H1 (cell line): ENCODE data around the gene C17orf114.

Experiments
- CTCF ChIA-PET: fragments of 300-600 bp; sonication (Branson Sonifier 250); formaldehyde crosslinking; loops from one replicate; lab custom pipeline; 2021; ENCODE audit not compliant: partially characterized antibody; lab: Charles Lee
- POLR2A ChIA-PET: fragments of 300-600 bp; sonication (Branson Sonifier 250); formaldehyde crosslinking; loops from one replicate; lab custom pipeline; 2021; ENCODE audit warnings: inconsistent platforms; ENCODE audit not compliant: partially characterized antibody; lab: Charles Lee
- DNase-seq, 2 experiments: peaks; one replicate each; pipeline versions ENCODE4 v3.0.0 to v3.0.0-alpha.2; 2010 to 2022; ENCODE audit warnings: low spot score in 2 of 2, low read depth in 1 of 2, mixed read lengths in 1 of 2
- FAIRE-seq: peaks from 2 replicates; lab custom pipeline; 2011; peaks lifted over from hg19 to GRCh38; lab: Jason Lieb, UNC
- H2AFZ ChIP-seq: 2 replicates; pipeline ENCODE4 v1.8.1; 2012; ENCODE audit warnings: low read length, inconsistent platforms
- H2AK5ac ChIP-seq: 2 replicates; pipeline ENCODE4 v1.6.1; 2013; ENCODE audit warnings: low read depth, low read length
- H2BK120ac ChIP-seq: replicated peaks from 2 replicates; pipeline ENCODE3; 2013; ENCODE audit warnings: low read depth, low read length, inconsistent platforms
- H2BK12ac ChIP-seq: 2 replicates; pipeline ENCODE4 v1.6.1; 2013; ENCODE audit warnings: low read depth, low read length
- H2BK15ac ChIP-seq: 2 replicates; pipeline ENCODE4 v1.6.1; 2013; ENCODE audit warnings: low read length
- H2BK20ac ChIP-seq: 2 replicates; pipeline ENCODE4 v1.6.1; 2013; ENCODE audit warnings: low read length
- H2BK5ac ChIP-seq: 2 replicates; pipeline ENCODE4 v1.6.1; 2013; ENCODE audit warnings: low read depth, low read length
- H3K14ac ChIP-seq: 2 replicates; pipeline ENCODE4 v1.6.1; 2013; ENCODE audit warnings: inconsistent platforms; ENCODE audit not compliant: insufficient read length
- H3K18ac ChIP-seq: 2 replicates; pipeline ENCODE4 v1.6.1; 2013; ENCODE audit warnings: low read length; ENCODE audit errors: extremely low read depth
- H3K23ac ChIP-seq: 2 replicates; pipeline ENCODE4 v1.6.1; 2013; ENCODE audit warnings: inconsistent platforms; ENCODE audit not compliant: insufficient read length
- H3K23me2 ChIP-seq: 2 replicates; pipeline ENCODE4 v1.6.1; 2013; ENCODE audit warnings: low read depth, low read length
- H3K27ac ChIP-seq: 2 replicates; pipeline ENCODE4 v1.6.1; 2011; ENCODE audit warnings: low read depth, low read length, inconsistent platforms
- H3K27me3 ChIP-seq, 4 experiments: replicated peaks in 1 of 4; 1 replicate in 1 of 4; 2 replicates in 3 of 4; pipeline versions ENCODE4 v1.6.1 to v1.8.1; 2011 to 2013; ENCODE audit warnings: low read length in 3 of 4, mild to moderate bottlenecking in 3 of 4, inconsistent platforms in 2 of 4, mixed read lengths in 2 of 4, moderate library complexity in 1 of 4; ENCODE audit not compliant: control insufficient read depth in 3 of 4, insufficient read depth in 3 of 4; ENCODE audit errors: extremely low read depth in 1 of 4
- H3K36me3 ChIP-seq, 4 experiments: 2 replicates each; pipeline versions ENCODE4 v1.6.1 to v1.8.1; 2011 to 2013; ENCODE audit warnings: mild to moderate bottlenecking in 4 of 4, low read length in 3 of 4, moderate library complexity in 2 of 4, control low read depth in 1 of 4, inconsistent platforms in 1 of 4; ENCODE audit not compliant: insufficient read depth in 4 of 4, control insufficient read depth in 2 of 4
- H3K4ac ChIP-seq: replicated peaks from 2 replicates; pipeline ENCODE3; 2013; ENCODE audit warnings: low read length, low read depth, mixed read lengths, inconsistent platforms; ENCODE audit not compliant: insufficient read length
- H3K4me1 ChIP-seq, 4 experiments: replicated peaks in 1 of 4; 1 replicate in 1 of 4; 2 replicates in 3 of 4; pipeline versions ENCODE4 v1.6.1 to v1.8.1; 2011 to 2013; ENCODE audit warnings: low read length in 3 of 4, inconsistent platforms in 2 of 4, mixed read lengths in 1 of 4; ENCODE audit not compliant: insufficient read depth in 4 of 4, control insufficient read depth in 3 of 4
- H3K4me2 ChIP-seq, 2 experiments: 2 replicates each; pipeline versions ENCODE4 v1.6.1 to v1.8.1; 2011 to 2013; ENCODE audit warnings: low read depth in 2 of 2, low read length in 2 of 2, control low read depth in 1 of 2, inconsistent platforms in 1 of 2, mild to moderate bottlenecking in 1 of 2; ENCODE audit not compliant: insufficient read depth in 1 of 2
- H3K4me3 ChIP-seq, 4 experiments: fragments of 200-600, 300-600 bp in 1 of 4; sonication (generic), shearing (Covaris generic), sonication (Bioruptor Twin) in 1 of 4; 2 replicates each; pipeline versions ENCODE4 v1.5.1 to v1.8.1; 2011 to 2016; ENCODE audit warnings: low read length in 4 of 4, low read depth in 3 of 4, control low read depth in 2 of 4, inconsistent platforms in 2 of 4, mild to moderate bottlenecking in 2 of 4, mixed read lengths in 1 of 4, moderate library complexity in 1 of 4; ENCODE audit not compliant: insufficient read depth in 2 of 4; ENCODE audit errors: extremely low read depth in 1 of 4
- H3K56ac ChIP-seq: replicated peaks from 2 replicates; pipeline ENCODE3; 2013; ENCODE audit warnings: low read depth, mild to moderate bottlenecking, mixed read lengths, low read length, inconsistent platforms; ENCODE audit not compliant: insufficient read length
- H3K79me1 ChIP-seq: 2 replicates; pipeline ENCODE4 v1.6.1; 2013; ENCODE audit warnings: low read depth, low read length, control low read depth
- H3K79me2 ChIP-seq, 2 experiments: 2 replicates each; pipeline versions ENCODE4 v1.6.1 to v1.8.1; 2012 to 2013; ENCODE audit warnings: low read length in 2 of 2, mild to moderate bottlenecking in 2 of 2, inconsistent platforms in 1 of 2; ENCODE audit not compliant: insufficient read depth in 2 of 2, control insufficient read depth in 1 of 2
- H3K9ac ChIP-seq, 4 experiments: replicated peaks in 1 of 4; 1 replicate in 1 of 4; 2 replicates in 3 of 4; pipeline versions ENCODE4 v1.6.1 to v1.8.1; 2011 to 2013; ENCODE audit warnings: low read depth in 3 of 4, low read length in 3 of 4, control low read depth in 2 of 4, mild to moderate bottlenecking in 2 of 4, moderate library complexity in 2 of 4, inconsistent platforms in 1 of 4; ENCODE audit errors: extremely low read depth in 1 of 4
- H3K9me3 ChIP-seq, 2 experiments: 2 replicates each; pipeline versions ENCODE4 v1.6.1 to v1.8.1; 2012 to 2013; ENCODE audit warnings: mild to moderate bottlenecking in 2 of 2, moderate library complexity in 2 of 2, control low read depth in 1 of 2, inconsistent platforms in 1 of 2, low read depth in 1 of 2, low read length in 1 of 2, mixed read lengths in 1 of 2; ENCODE audit not compliant: insufficient read depth in 2 of 2
- H4K20me1 ChIP-seq, 2 experiments: replicated peaks in 1 of 2; 2 replicates each; pipeline versions ENCODE3 to v1.8.1; 2011 to 2013; ENCODE audit warnings: inconsistent platforms in 2 of 2, low read length in 2 of 2, mild to moderate bottlenecking in 1 of 2; ENCODE audit not compliant: insufficient read depth in 2 of 2, control insufficient read depth in 1 of 2
- H4K5ac ChIP-seq: 2 replicates; pipeline ENCODE4 v1.6.1; 2013; ENCODE audit warnings: low read length, low read depth, mixed read lengths, inconsistent platforms; ENCODE audit not compliant: insufficient read length
- H4K8ac ChIP-seq: 2 replicates; pipeline ENCODE4 v1.8.0; 2013; ENCODE audit warnings: mild to moderate bottlenecking, moderate library complexity, low read length, inconsistent platforms; ENCODE audit not compliant: insufficient read depth; ENCODE audit errors: extremely low read depth
- H4K91ac ChIP-seq: replicated peaks from 2 replicates; pipeline ENCODE3; 2013; ENCODE audit warnings: low read length, mixed read lengths, inconsistent platforms; ENCODE audit not compliant: insufficient read length
- ASH2L ChIP-seq: fragments of 200-600, 300-600 bp; sonication (generic); IDR thresholded peaks from one replicate; pipeline ENCODE4 v1.7.1; 2017; ENCODE audit warnings: low read length
- BCL11A ChIP-seq, 2 experiments: IDR thresholded peaks; one replicate each; pipeline ENCODE4 v1.6.1; 2011; ENCODE audit warnings: low read depth in 2 of 2, low read length in 2 of 2, mild to moderate bottlenecking in 2 of 2
- EZH2 ChIP-seq: fragments of 200-600 bp; sonication (generic); IDR thresholded peaks from 2 replicates; pipeline ENCODE4 v1.7.1; 2012; ENCODE audit warnings: low read depth, mild to moderate bottlenecking, moderate library complexity, low read length, inconsistent platforms; ENCODE audit not compliant: severe bottlenecking
- GABPA ChIP-seq: IDR thresholded peaks from 2 replicates; pipeline ENCODE4 v1.6.1; 2011; ENCODE audit warnings: mild to moderate bottlenecking, low read length, moderate library complexity, borderline replicate concordance; ENCODE audit not compliant: insufficient read depth
- HDAC2 ChIP-seq, 2 experiments: fragments of 300-600 bp in 1 of 2; sonication (generic) in 1 of 2; IDR thresholded peaks; 2 replicates each; pipeline ENCODE4 v1.6.1; 2011 to 2012; ENCODE audit warnings: low read depth in 2 of 2, low read length in 2 of 2, mild to moderate bottlenecking in 2 of 2, moderate library complexity in 2 of 2, borderline replicate concordance in 1 of 2, inconsistent platforms in 1 of 2
- JUND ChIP-seq: IDR thresholded peaks from 2 replicates; pipeline ENCODE4 v1.6.1; 2011; ENCODE audit warnings: mild to moderate bottlenecking, improper control_type of control experiment, low read length
- NANOG ChIP-seq: IDR thresholded peaks from 2 replicates; pipeline ENCODE4 v1.6.1; 2011; ENCODE audit warnings: low read length, low read depth, mild to moderate bottlenecking, inconsistent platforms; ENCODE audit not compliant: insufficient read depth, poor library complexity, severe bottlenecking
- POLR2AphosphoS5 ChIP-seq: IDR thresholded peaks from 2 replicates; pipeline ENCODE4 v1.6.1; 2011; ENCODE audit warnings: low read depth, low read length
- RAD21 ChIP-seq, 2 experiments: IDR thresholded peaks in 1 of 2; conservative IDR thresholded peaks in 1 of 2; 2 replicates each; pipeline ENCODE4 v1.6.1; 2011; ENCODE audit warnings: low read depth in 2 of 2, low read length in 2 of 2, improper control_type of control experiment in 1 of 2, inconsistent platforms in 1 of 2, mild to moderate bottlenecking in 1 of 2, moderate library complexity in 1 of 2
- RNF2 ChIP-seq: fragments of 200-900, 300-1000 bp; sonication (generic); IDR thresholded peaks from 2 replicates; pipeline ENCODE4 v1.7.1; 2016; ENCODE audit warnings: borderline replicate concordance, low read depth, mild to moderate bottlenecking, antibody characterized with exemption, low read length; ENCODE audit not compliant: poor library complexity, severe bottlenecking; ENCODE audit errors: missing control alignments
- RXRA ChIP-seq: IDR thresholded peaks from 2 replicates; pipeline ENCODE4 v1.6.1; 2011; ENCODE audit warnings: low read depth, mild to moderate bottlenecking, low read length, moderate library complexity; ENCODE audit not compliant: insufficient read depth
- SP1 ChIP-seq: IDR thresholded peaks from 2 replicates; pipeline ENCODE4 v1.6.1; 2011; ENCODE audit warnings: low read depth, low read length
- YY1 ChIP-seq: IDR thresholded peaks from 2 replicates; pipeline ENCODE4 v1.6.1; 2011; ENCODE audit warnings: low read depth, mild to moderate bottlenecking, low read length
- WGBS, 2 experiments: shearing (Covaris generic) in 1 of 2; methylation state at CpG; one replicate each; pipeline versions ENCODE4 v1.1.6 to v1.1.7; 2013 to 2015; ENCODE audit warnings: low lambda C conversion rate in 2 of 2, mixed read lengths in 2 of 2, inconsistent platforms in 1 of 2, low coverage in 1 of 2, missing lambda C conversion rate in 1 of 2; ENCODE audit not compliant: insufficient replicate concordance in 2 of 2, insufficient coverage in 1 of 2, insufficient read length in 1 of 2; ENCODE audit errors: extremely low coverage in 1 of 2, missing lambda C conversion rate in 1 of 2; 5-methylcytosine and 5-hydroxymethylcytosine counted together

Gene C17orf114

DNA sequence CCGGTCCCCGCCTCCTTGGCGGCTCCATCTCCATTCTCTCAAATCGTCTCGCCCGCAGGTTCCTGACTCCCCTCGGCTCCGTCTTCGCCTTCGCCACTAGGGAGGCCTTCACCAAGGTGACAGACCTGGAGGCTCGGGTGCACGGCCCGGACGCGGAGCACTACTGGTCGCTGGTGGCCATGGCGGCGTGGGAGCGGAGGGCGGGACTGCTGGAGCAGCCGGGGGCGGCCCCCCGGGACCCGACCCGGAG, 12.5 kb downstream of the C17orf114 start:
- Histone ChIP-seq H3K9me3 (no peaks in the 10 kb centered on the region), H4K20me1 (peaks cover 0 to 2% of the 10 kb centered on the region in 2 experiments), H2AK5ac (no peak overlapping the region), H4K5ac (no peak overlapping the region), H3K4me1 (peaks cover 0 to 15% (median 8%) of the 10 kb centered on the region in 4 experiments; a peak in 5 of 7 replicates), H3K9ac (peak overlapping the region in 3 of 4 experiments; percentile 2 to 60 (median 4); a peak in 4 of 7 replicates), H3K4me2 (peak overlapping the region; percentile 70 to 98), H2BK5ac (no peak overlapping the region), H2BK15ac (no peak overlapping the region; the same call in 1 of the 2 replicates), H3K56ac (no peak overlapping the region), H3K18ac (peak overlapping the region; percentile 78; the same call in 1 of the 2 replicates), H3K27ac (no peak overlapping the region), H3K14ac (no peak overlapping the region), H4K8ac (peak overlapping the region; percentile 89; the same call in 1 of the 2 replicates), H4K91ac (no peak overlapping the region), H3K4ac (peak overlapping the region; percentile 85), H3K79me2 (no peaks in the 10 kb centered on the region), H3K4me3 (peak overlapping the region; percentile 46 to 74 (median 66)), H3K23me2 (peaks cover 17% of the 10 kb centered on the region), H2BK12ac (no peak overlapping the region), H3K36me3 (no peaks in the 10 kb centered on the region), H2BK120ac (no peak overlapping the region), H3K23ac (no peak overlapping the region), H3K27me3 (peaks cover 3 to 30% (median 17%) of the 10 kb centered on the region in 4 experiments), H2AFZ (no peak overlapping the region; the same call in 1 of the 2 replicates), H3K79me1 (no peaks in the 10 kb centered on the region), H2BK20ac (no peak overlapping the region)
- 0% methylated on average over 16 of the region's 25 CpGs; no CpG with 5 or more reads in 1 of the 2 experiments for WGBS, 2 experiments
- DNase-seq = no peak
- CTCF ChIA-PET = interaction anchor here (0.8 to 4.8 kb wide), 22 partner anchors 10 to 227 kb away, joined by 3 to 27 read pairs (median 4); partner anchors contain the start of genes PLD2 and TM4SF5
- no peak for FAIRE-seq
- POLR2A ChIA-PET = interaction anchor here (1.1 to 3.1 kb wide), 12 partner anchors 15 to 150 kb away, joined by 3 to 15 read pairs (median 4); partner anchors contain the start of genes PLD2, RNF167 and SLC25A11
- TF ChIP-seq YY1 = peak; percentile 68; the same call in 1 of the 2 replicates
- TF ChIP-seq RNF2 = peak; percentile 9
- no peak for TF ChIP-seq NANOG
- TF ChIP-seq GABPA = no peak
- TF ChIP-seq JUND = no peak
- TF ChIP-seq RAD21 (IDR thresholded peaks at IDR 0.05 in 1 of 2, conservative IDR thresholded peaks at IDR 0.05 in 1 of 2; ENCODE audit: low read depth in 2 of 2, low read length in 2 of 2) = no peak
- peak; percentile 64 for TF ChIP-seq ASH2L
- no peak for TF ChIP-seq POLR2AphosphoS5
- no peak for TF ChIP-seq RXRA
- TF ChIP-seq EZH2 = peak; percentile 23
- 0 out of 4 replicates have a peak, but pooled peaks of 1 of the 2 experiments have one; percentile 59 for TF ChIP-seq HDAC2 (IDR thresholded peaks at IDR 0.05; ENCODE audit: borderline replicate concordance in 1 of 2, low read depth in 2 of 2, low read length in 2 of 2)
- no peak for TF ChIP-seq SP1
- TF ChIP-seq BCL11A (IDR thresholded peaks at IDR 0.05; ENCODE audit: low read depth in 2 of 2, low read length in 2 of 2) = no peak
